K562 (cell line): ENCODE data around the gene KLRK1. TPM values are rescaled to one million over a fixed set of nuclear protein-coding genes. Genes with fewer than 3 reads are reported as not detected.
"Not testable (repeated sequence)": the region's sequence is repeated elsewhere in the genome, so short reads cannot be mapped to it uniquely, and the experiment has no call there.

Source experiments
- ATAC-seq: fragments of 200-7000 bp; cut with Tn5 transposase; 3 replicates; pipeline ENCODE4 v1.9.1; 2020; ENCODE audit warnings: moderate library complexity
- BruUV-seq: library from RNA; stranded (reverse); fragments of 400-500 nt; replicated peaks from 2 replicates; lab custom pipeline; 2021; lab: Mats Ljungman, UMichigan
- CTCF ChIA-PET: fragments of 300-600 bp; formaldehyde crosslinking; extraction: SDS; loops from one replicate; lab custom pipeline; 2021; ENCODE audit warnings: low intra/inter-chr PET ratio; lab: Yijun Ruan, JAX
- POLR2A ChIA-PET: fragments of 300-600, 350-650 bp; sonication (Branson Sonifier 250); formaldehyde crosslinking; extraction: SDS; loops from one replicate; lab custom pipeline; 2021; ENCODE audit warnings: antibody characterized with exemption, inconsistent platforms; lab: Yijun Ruan, JAX
- DNase-seq, 4 experiments: peaks; one replicate each; pipeline versions ENCODE4 v3.0.0 to v3.0.0-alpha.2; 2011 to 2018; ENCODE audit warnings: low spot score in 3 of 4, mixed read lengths in 3 of 4; ENCODE audit errors: extremely low read depth in 1 of 4
- FAIRE-seq: peaks from 2 replicates; lab custom pipeline; 2011; peaks lifted over from hg19 to GRCh38; lab: Jason Lieb, UNC
- H2AFZ ChIP-seq: 2 replicates; pipeline ENCODE4 v1.6.0; 2011; ENCODE audit warnings: low read depth, low read length, control low read depth, inconsistent platforms
- H3K27ac ChIP-seq: fragments of 200-600 bp; 3 replicates; pipeline ENCODE4 v1.8.0; 2011; ENCODE audit warnings: low read depth, mild to moderate bottlenecking, control low read depth, inconsistent platforms, low read length, moderate library complexity, mixed read lengths; ENCODE audit errors: extremely low read depth
- H3K27me3 ChIP-seq, 2 experiments: fragments of 300-600 bp in 1 of 2; 2 replicates in 1 of 2; 3 replicates in 1 of 2; pipeline versions ENCODE4 v1.6.0 to v1.8.0; 2011; ENCODE audit warnings: inconsistent platforms in 2 of 2, low read length in 2 of 2, mild to moderate bottlenecking in 1 of 2, mixed read lengths in 1 of 2, moderate library complexity in 1 of 2; ENCODE audit not compliant: control insufficient read depth in 2 of 2, insufficient read depth in 2 of 2
- H3K36me3 ChIP-seq: fragments of 300-600 bp; 3 replicates; pipeline ENCODE4 v1.8.0; 2011; ENCODE audit warnings: mild to moderate bottlenecking, low read length, inconsistent platforms; ENCODE audit not compliant: control insufficient read depth, insufficient read depth
- H3K4me1 ChIP-seq, 2 experiments: fragments of 200-600 bp in 1 of 2; replicated peaks in 1 of 2; 2 replicates in 1 of 2; 3 replicates in 1 of 2; pipeline versions ENCODE4 v1.5.1 to v1.8.0; 2011; ENCODE audit warnings: inconsistent platforms in 2 of 2, low read length in 2 of 2, mild to moderate bottlenecking in 1 of 2, mixed read lengths in 1 of 2, moderate library complexity in 1 of 2; ENCODE audit not compliant: control insufficient read depth in 2 of 2, insufficient read depth in 2 of 2
- H3K4me2 ChIP-seq: 2 replicates; pipeline ENCODE4 v1.6.1; 2011; ENCODE audit warnings: low read length, control low read depth, inconsistent platforms, mixed read lengths; ENCODE audit not compliant: insufficient read depth
- H3K4me3 ChIP-seq: fragments of 200-600 bp; sonication (generic), shearing (Covaris generic); 2 replicates; pipeline ENCODE4 v1.5.1; 2016; ENCODE audit warnings: control low read depth, inconsistent platforms
- H3K79me2 ChIP-seq: fragments of 200-600 bp; 3 replicates; pipeline ENCODE4 v1.8.0; 2011; ENCODE audit warnings: low read length, inconsistent platforms; ENCODE audit not compliant: control insufficient read depth, insufficient read depth
- H3K9ac ChIP-seq, 2 experiments: 2 replicates each; pipeline versions ENCODE4 v1.6.0 to v1.6.1; 2011; ENCODE audit warnings: low read depth in 2 of 2, low read length in 2 of 2, control low read depth in 1 of 2, inconsistent platforms in 1 of 2, mild to moderate bottlenecking in 1 of 2, mixed read lengths in 1 of 2; ENCODE audit not compliant: insufficient read depth in 1 of 2
- H3K9me1 ChIP-seq: one replicate; pipeline ENCODE4 v1.6.0; 2011; ENCODE audit warnings: inconsistent platforms, mild to moderate bottlenecking, low read length, moderate library complexity; ENCODE audit not compliant: control insufficient read depth, insufficient read depth
- H3K9me3 ChIP-seq: replicated peaks from 2 replicates; pipeline ENCODE4 v1.5.1; 2011; ENCODE audit warnings: low read depth, low read length, inconsistent platforms; ENCODE audit not compliant: control insufficient read depth, insufficient read depth
- H4K20me1 ChIP-seq: replicated peaks from 2 replicates; pipeline ENCODE4 v1.6.1; 2011; ENCODE audit warnings: low read length, inconsistent platforms, mixed read lengths; ENCODE audit not compliant: control insufficient read depth, insufficient read depth
- WGBS: fragments of 100-300 bp; shearing (Covaris generic); methylation state at CpG from one replicate; pipeline ENCODE4 v1.1.6; 2016; ENCODE audit warnings: low coverage, mixed read lengths; ENCODE audit not compliant: insufficient coverage; ENCODE audit errors: missing lambda C conversion rate; 5-methylcytosine and 5-hydroxymethylcytosine counted together
- in situ Hi-C: fragments of 300-500 bp; cut with MboI; formaldehyde crosslinking; loops from 4 replicates; pipeline ENCODE4 v1.15.0; 2018; ENCODE audit warnings: inconsistent platforms, mixed read lengths
- intact Hi-C: fragments of 100-400 bp; cut with micrococcal nuclease; formaldehyde crosslinking; loops from 2 replicates; pipeline ENCODE4 v1.14.2; 2022
- polyA plus RNA-seq, 8 experiments: library from polyadenylated mRNA; depleted of rRNA in 4 of 8; stranded (reverse) in 5 of 8; unstranded in 3 of 8; fragments of >200 nt; fragmentation: Nextera tagmentation in 2 of 8; fragmentation: Illumina TruSeq in 1 of 8; extraction: Ambion mirVana in 2 of 8; extraction: Trizol in 1 of 8; gene quantifications; 2 replicates each; pipeline versions ENCODE4 v1.2.1 to v1.2.3, GENCODE V29; 2011 to 2014; ENCODE audit warnings: inconsistent platforms in 1 of 8, missing spikeins in 1 of 8
- total RNA-seq, 7 experiments: library from RNA; depleted of rRNA in 6 of 7; stranded (reverse); fragments of >200 nt in 6 of 7; fragmentation: Illumina TruSeq in 2 of 7; extraction: Trizol in 2 of 7; gene quantifications; 2 replicates each; pipeline versions ENCODE4 v1.2.1 to v1.2.3, GENCODE V29; 2011 to 2021; ENCODE audit warnings: low replicate concordance in 1 of 7

Gene KLRK1
- total and polyA plus RNA-seq, 9 of the 15 experiments (the other 6 are each of a cell fraction or from before 2014, with no cell fraction given), result 0.03 to 0.09 (median 0.06) TPM; not detected in 3

DNA sequence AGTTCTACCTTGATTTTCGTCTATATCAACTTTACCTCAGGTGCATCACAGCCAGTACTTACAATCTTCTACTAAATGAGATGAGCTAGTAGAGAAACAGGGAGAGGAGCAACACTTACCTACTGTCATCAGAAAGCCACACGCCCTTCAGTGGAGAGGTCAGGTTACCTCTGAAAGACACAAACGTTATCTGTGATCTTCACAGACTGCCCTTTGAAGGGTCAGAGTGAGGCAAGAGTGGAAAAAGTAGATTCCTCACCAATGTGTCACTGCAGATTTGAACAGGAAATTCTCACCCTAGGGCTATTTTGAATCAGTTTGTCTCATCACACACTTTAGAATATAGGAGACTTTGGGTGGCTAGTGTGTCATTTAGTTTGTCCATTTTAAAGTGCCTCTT, 32.3 kb upstream of the KLRK1 start:
- BruUV-seq, DNase-seq, H3K4me1 ChIP-seq, in situ Hi-C loops, H4K20me1 ChIP-seq, H3K9me3 ChIP-seq, H2AFZ ChIP-seq, H3K36me3 ChIP-seq, H3K79me2 ChIP-seq, intact Hi-C loops, H3K4me3 ChIP-seq, H3K9me1 ChIP-seq, H3K27ac ChIP-seq, CTCF ChIA-PET, H3K27me3 ChIP-seq, POLR2A ChIA-PET, H3K4me2 ChIP-seq, H3K9ac ChIP-seq: not testable (repeated sequence)
- FAIRE-seq (peak; percentile 54), ATAC-seq (peak; percentile 69)
- no CpG with 5 or more reads among the region's 3 CpGs for WGBS

DNA sequence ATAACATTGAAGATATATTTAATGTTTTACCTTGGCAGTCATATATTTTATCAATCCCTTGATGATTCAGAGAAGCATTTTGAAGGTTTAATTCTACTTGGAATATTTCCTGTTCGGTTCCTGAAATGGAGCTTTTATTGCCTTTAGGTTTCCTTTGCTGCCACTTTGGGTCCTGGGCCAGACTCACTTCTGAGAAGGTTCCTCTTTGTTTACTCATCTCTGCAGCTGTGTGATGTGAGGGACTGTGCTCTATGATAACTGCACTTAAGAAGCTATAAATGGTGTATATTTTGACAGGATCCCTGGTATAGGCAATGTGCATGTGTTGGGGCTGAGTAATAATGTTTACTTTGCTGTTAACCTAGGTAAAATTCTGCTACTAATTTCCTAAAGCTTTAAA, 30.5 kb upstream of the KLRK1 start, which contains the start of gene KLRC3:
Gene KLRC3, minus strand, starts transcription at position 262 of the 400 bp plus-strand sequence. Its CDS starts 45 bp downstream, at position 217.
- CTCF ChIA-PET, H3K4me1 ChIP-seq, H3K27ac ChIP-seq, H4K20me1 ChIP-seq, H3K27me3 ChIP-seq, POLR2A ChIA-PET, DNase-seq, H3K9me1 ChIP-seq, H3K36me3 ChIP-seq, H3K79me2 ChIP-seq, BruUV-seq, H3K9ac ChIP-seq, H3K9me3 ChIP-seq, intact Hi-C loops, H3K4me3 ChIP-seq, in situ Hi-C loops, H3K4me2 ChIP-seq, FAIRE-seq: not testable (repeated sequence)
- peak; percentile 69; the same call in 2 of the 3 replicates for ATAC-seq
- WGBS, result no CpG with 5 or more reads among the region's 1 CpG
- peak within 1 kb of the TSS; percentile 62; the same call in 1 of the 2 replicates for H2AFZ ChIP-seq
